Thymus (tissue), 11 donors: Measurements from ENCODE around the gene FUBP1. TPM values are rescaled to one million over a fixed set of nuclear protein-coding genes. Genes with fewer than 3 reads are reported as not detected.
"Not testable (repeated sequence)": the region's sequence is repeated elsewhere in the genome, so short reads cannot be mapped to it uniquely, and the experiment has no call there.

Experiments used
- DNase-seq, 9 donors: peaks; one replicate each; pipeline ENCODE4 v3.0.0-alpha.2; 2013; ENCODE audit warnings: low spot score in 9 of 9, low read depth in 6 of 9, missing footprints in 1 of 9
- H3K27ac ChIP-seq, 2 donors: one replicate each; pipeline ENCODE4 v1.5.1; 2013; ENCODE audit warnings: control low read depth in 1 of 2, low read depth in 1 of 2, low read length in 1 of 2, mild to moderate bottlenecking in 1 of 2, moderate library complexity in 1 of 2
- H3K27me3 ChIP-seq, 2 donors: one replicate each; pipeline ENCODE4 v1.5.1; 2013; ENCODE audit warnings: low read length in 1 of 2; ENCODE audit not compliant: control insufficient read depth in 2 of 2, insufficient read depth in 1 of 2
- H3K36me3 ChIP-seq, 2 donors: one replicate each; pipeline ENCODE4 v1.5.1; 2013; ENCODE audit warnings: low read length in 1 of 2, mild to moderate bottlenecking in 1 of 2, moderate library complexity in 1 of 2; ENCODE audit not compliant: control insufficient read depth in 2 of 2, insufficient read depth in 2 of 2
- H3K4me1 ChIP-seq, 2 donors: one replicate each; pipeline ENCODE4 v1.5.1; 2013; ENCODE audit warnings: low read length in 2 of 2; ENCODE audit not compliant: control insufficient read depth in 2 of 2, insufficient read depth in 2 of 2
- H3K4me3 ChIP-seq, 2 donors: one replicate each; pipeline ENCODE4 v1.5.1; 2013; ENCODE audit warnings: low read length in 2 of 2, control low read depth in 1 of 2, mild to moderate bottlenecking in 1 of 2
- H3K9me3 ChIP-seq, 2 donors: one replicate each; pipeline ENCODE4 v1.5.1; 2013; ENCODE audit warnings: low read length in 1 of 2, mild to moderate bottlenecking in 1 of 2; ENCODE audit not compliant: control insufficient read depth in 2 of 2, insufficient read depth in 1 of 2
- WGBS: extraction: QIAGEN DNeasy Blood & Tissue Kit; methylation state at CpG from one replicate; pipeline ENCODE4 v1.1.7; 2013; 5-methylcytosine and 5-hydroxymethylcytosine counted together
- polyA plus RNA-seq: library from polyadenylated mRNA; stranded (reverse); fragments of 200-250 nt; gene quantifications from one replicate; pipeline ENCODE4 v1.2.3, GENCODE V29; 2013
- total RNA-seq: library from RNA; stranded (reverse); fragments of 120-200 nt; gene quantifications from one replicate; pipeline ENCODE4 v1.2.4, GENCODE V29; 2013
- donor health status: healthy.

Gene FUBP1
- total and polyA plus RNA-seq, 2 donors, result 110 to 182 TPM

- Histone ChIP-seq H3K27me3 (no peaks in the 10 kb centered on the region), H3K36me3 (no peaks in the 10 kb centered on the region), H3K9me3 (no peaks in the 10 kb centered on the region), H3K4me3 (no peak overlapping the region), H3K4me1 (no peaks in the 10 kb centered on the region), H3K27ac (no peak overlapping the region)
- no peak for DNase-seq
- 98% methylated on average over 4 of the region's 4 CpGs for WGBS
Measured at GRCh38 chr1:78007677-78008341, 28.9 kb upstream of the FUBP1 start.

- no peaks in the 10 kb centered on the region for H3K36me3 ChIP-seq
- H3K9me3 ChIP-seq, result no peaks in the 10 kb centered on the region
- peak in 1 of 9 donors; percentile 4 for DNase-seq
- peak overlapping the region in 1 of 2 donors; percentile 96 for H3K27ac ChIP-seq
- no peaks in the 10 kb centered on the region for H3K4me1 ChIP-seq
- H3K27me3 ChIP-seq, result no peaks in the 10 kb centered on the region
- H3K4me3 ChIP-seq, result peak overlapping the region in 1 of 2 donors; percentile 34
Measured at GRCh38 chr1:78006521-78006920, 27.6 kb upstream of the FUBP1 start.

GRCh38 chr1:78005755-78006154 lies 26.9 kb upstream of the FUBP1 start:
- Histone ChIP-seq H3K27me3 (no peaks in the 10 kb centered on the region), H3K9me3 (no peaks in the 10 kb centered on the region), H3K4me1 (no peaks in the 10 kb centered on the region), H3K27ac (peak overlapping the region in 1 of 2 donors; percentile 96), H3K4me3 (peak overlapping the region; percentile 44 to 61), H3K36me3 (no peaks in the 10 kb centered on the region)
- peak in 6 of 9 donors; percentile 8 to 60 (median 32) for DNase-seq
- 6% methylated on average over 1 of the region's 1 CpG for WGBS

DNA sequence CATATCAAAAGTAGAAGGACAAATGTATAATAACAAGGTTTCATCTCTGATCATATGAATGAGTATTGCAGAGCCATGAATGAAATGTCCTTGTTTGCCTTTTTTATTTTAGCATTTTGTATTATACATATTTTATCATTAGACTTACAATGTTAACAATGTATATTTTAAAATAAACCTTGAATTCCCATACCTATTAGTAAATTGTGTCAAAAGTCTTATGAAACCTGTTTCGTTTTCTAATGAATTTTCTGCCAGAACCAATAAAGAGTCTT lies 26.5 kb upstream of the FUBP1 start:
- no peaks in the 10 kb centered on the region for H3K9me3 ChIP-seq
- peak in 1 of 9 donors; percentile 22 for DNase-seq
- peak overlapping the region in 1 of 2 donors; percentile 96 for H3K27ac ChIP-seq
- WGBS, result 1% methylated on average over 1 of the region's 1 CpG
- no peaks in the 10 kb centered on the region for H3K27me3 ChIP-seq
- peak overlapping the region; percentile 57 to 61 for H3K4me3 ChIP-seq
- H3K4me1 ChIP-seq, result no peaks in the 10 kb centered on the region
- no peaks in the 10 kb centered on the region for H3K36me3 ChIP-seq

GRCh38 chr1:78004719-78005447 lies 26.0 kb upstream of the FUBP1 start, which contains the start of gene DNAJB4:
TSS of gene DNAJB4 (plus strand) at chr1:78004939. CDS start at chr1:78005111, 172 bp downstream.
- WGBS, result under 1% methylated on average over 12 of the region's 12 CpGs
- DNase-seq, result peak; percentile 80 to 99 (median 94)
- Histone ChIP-seq H3K27me3 (no peaks in the 10 kb centered on the region), H3K4me1 (no peaks in the 10 kb centered on the region), H3K36me3 (no peaks in the 10 kb centered on the region), H3K4me3 (peak within 1 kb of the TSS; percentile 57 to 61), H3K27ac (peak within 1 kb of the TSS; percentile 85 to 96), H3K9me3 (no peaks in the 10 kb centered on the region)

- H3K27me3 ChIP-seq, result no peaks in the 10 kb centered on the region
- DNase-seq, result peak in 6 of 9 donors; percentile 28 to 72 (median 44)
- H3K9me3 ChIP-seq, result no peaks in the 10 kb centered on the region
- no peaks in the 10 kb centered on the region for H3K4me1 ChIP-seq
- H3K4me3 ChIP-seq, result peak overlapping the region; percentile 57 to 61
- no peaks in the 10 kb centered on the region for H3K36me3 ChIP-seq
- WGBS, result 7% methylated on average over 8 of the region's 8 CpGs
- peak overlapping the region; percentile 85 to 96 for H3K27ac ChIP-seq
Measured at GRCh38 chr1:78003882-78004718, 25.2 kb upstream of the FUBP1 start.

DNA sequence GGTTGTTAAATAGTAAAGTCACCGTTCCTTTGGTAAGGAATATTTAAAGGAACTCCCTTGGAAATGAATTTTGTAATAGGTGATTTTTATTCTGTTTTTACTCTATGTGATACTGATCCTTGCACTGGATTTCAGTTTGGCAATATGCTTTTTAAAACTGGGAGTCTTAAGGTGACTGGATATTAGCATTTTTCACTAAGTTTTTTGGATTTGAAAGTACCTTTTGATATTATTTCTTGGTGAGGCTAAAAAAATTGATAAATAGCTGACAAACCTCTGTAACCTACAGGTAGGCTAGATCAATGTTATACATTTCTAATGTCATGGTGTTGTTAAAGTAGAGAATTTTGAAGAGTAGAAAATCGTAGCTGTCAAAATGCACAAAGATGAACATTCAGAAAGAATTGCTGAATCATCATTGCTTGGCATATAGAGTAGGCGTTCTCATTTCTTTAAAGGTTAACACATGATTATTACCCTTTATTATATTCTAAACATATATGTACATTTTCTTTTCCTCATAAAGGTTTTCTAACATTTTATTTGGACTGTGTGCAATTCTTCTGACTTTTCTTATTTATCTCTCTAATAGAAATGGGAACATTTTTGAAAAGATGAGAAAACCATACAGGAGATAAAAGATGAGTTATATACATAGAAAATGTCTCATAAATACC lies 24.3 kb upstream of the FUBP1 start:
- peak overlapping the region in 1 of 2 donors; percentile 96 for H3K27ac ChIP-seq
- no peaks in the 10 kb centered on the region for H3K27me3 ChIP-seq
- 37% methylated on average over 3 of the region's 3 CpGs for WGBS
- no peaks in the 10 kb centered on the region for H3K36me3 ChIP-seq
- H3K4me3 ChIP-seq, result no peak overlapping the region
- DNase-seq, result peak in 1 of 9 donors; percentile 31
- H3K4me1 ChIP-seq, result no peaks in the 10 kb centered on the region
- H3K9me3 ChIP-seq, result no peaks in the 10 kb centered on the region

- H3K9me3 ChIP-seq, H3K27ac ChIP-seq, H3K4me3 ChIP-seq, DNase-seq, H3K27me3 ChIP-seq, H3K4me1 ChIP-seq, H3K36me3 ChIP-seq: not testable (repeated sequence)
- WGBS, result 98% methylated on average over 11 of the region's 11 CpGs
Measured at GRCh38 chr1:78000536-78000935, 21.7 kb upstream of the FUBP1 start.
